ENCODE data around the gene CST1.
"Not testable (repeated sequence)": the region's sequence is repeated elsewhere in the genome, so short reads cannot be mapped to it uniquely, and the experiment has no call there.

DNA sequence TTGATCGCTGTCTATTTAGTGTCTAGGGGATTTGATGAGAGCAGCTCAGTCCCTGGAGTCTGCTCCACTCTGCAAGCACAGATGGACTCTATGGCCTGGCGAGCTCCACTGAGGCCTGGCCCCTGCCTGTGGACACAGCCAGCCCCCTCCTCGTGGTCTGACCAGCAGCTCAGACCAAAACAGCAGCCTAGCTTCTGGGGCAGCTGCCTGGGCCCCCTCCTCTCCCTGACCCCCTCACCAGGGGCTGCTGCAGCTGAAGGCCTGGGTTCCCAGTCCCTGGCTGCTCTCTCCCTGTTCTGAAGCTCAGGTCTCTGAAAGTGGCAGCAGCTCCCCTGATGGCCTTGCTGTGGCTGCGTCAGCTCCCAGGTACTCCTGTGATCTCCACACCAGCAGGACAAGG is 3.6 kb downstream of the CST1 start:
- not testable (repeated sequence) for TF ChIP-seq EZH2phosphoT487 (IDR thresholded peaks at IDR 0.05)
- TF ChIP-seq, protein P1, sequence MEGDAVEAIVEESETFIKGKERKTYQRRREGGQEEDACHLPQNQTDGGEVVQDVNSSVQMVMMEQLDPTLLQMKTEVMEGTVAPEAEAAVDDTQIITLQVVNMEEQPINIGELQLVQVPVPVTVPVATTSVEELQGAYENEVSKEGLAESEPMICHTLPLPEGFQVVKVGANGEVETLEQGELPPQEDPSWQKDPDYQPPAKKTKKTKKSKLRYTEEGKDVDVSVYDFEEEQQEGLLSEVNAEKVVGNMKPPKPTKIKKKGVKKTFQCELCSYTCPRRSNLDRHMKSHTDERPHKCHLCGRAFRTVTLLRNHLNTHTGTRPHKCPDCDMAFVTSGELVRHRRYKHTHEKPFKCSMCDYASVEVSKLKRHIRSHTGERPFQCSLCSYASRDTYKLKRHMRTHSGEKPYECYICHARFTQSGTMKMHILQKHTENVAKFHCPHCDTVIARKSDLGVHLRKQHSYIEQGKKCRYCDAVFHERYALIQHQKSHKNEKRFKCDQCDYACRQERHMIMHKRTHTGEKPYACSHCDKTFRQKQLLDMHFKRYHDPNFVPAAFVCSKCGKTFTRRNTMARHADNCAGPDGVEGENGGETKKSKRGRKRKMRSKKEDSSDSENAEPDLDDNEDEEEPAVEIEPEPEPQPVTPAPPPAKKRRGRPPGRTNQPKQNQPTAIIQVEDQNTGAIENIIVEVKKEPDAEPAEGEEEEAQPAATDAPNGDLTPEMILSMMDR (IDR thresholded peaks at IDR 0.05): not testable (repeated sequence)
